Muscle of arm (tissue), 12 donors: Measurements from ENCODE around the gene TRMO. TPM values are rescaled to one million over a fixed set of nuclear protein-coding genes. Genes with fewer than 3 reads are reported as not detected.

ENCODE experiments used
- DNase-seq: peaks from one replicate; pipeline ENCODE4 v3.0.0-alpha.2; 2013
- polyA plus RNA-seq, 12 donors: library from polyadenylated mRNA; unstranded; fragments of 120-200 nt; gene quantifications; one replicate each; pipeline ENCODE4 v1.2.1, GENCODE V29; 2013; ENCODE audit not compliant: insufficient read length in 12 of 12

Gene TRMO
- polyA plus RNA-seq, 12 donors, result 9.4 to 16.3 (median 10.6) TPM; not detected in 1

DNA sequence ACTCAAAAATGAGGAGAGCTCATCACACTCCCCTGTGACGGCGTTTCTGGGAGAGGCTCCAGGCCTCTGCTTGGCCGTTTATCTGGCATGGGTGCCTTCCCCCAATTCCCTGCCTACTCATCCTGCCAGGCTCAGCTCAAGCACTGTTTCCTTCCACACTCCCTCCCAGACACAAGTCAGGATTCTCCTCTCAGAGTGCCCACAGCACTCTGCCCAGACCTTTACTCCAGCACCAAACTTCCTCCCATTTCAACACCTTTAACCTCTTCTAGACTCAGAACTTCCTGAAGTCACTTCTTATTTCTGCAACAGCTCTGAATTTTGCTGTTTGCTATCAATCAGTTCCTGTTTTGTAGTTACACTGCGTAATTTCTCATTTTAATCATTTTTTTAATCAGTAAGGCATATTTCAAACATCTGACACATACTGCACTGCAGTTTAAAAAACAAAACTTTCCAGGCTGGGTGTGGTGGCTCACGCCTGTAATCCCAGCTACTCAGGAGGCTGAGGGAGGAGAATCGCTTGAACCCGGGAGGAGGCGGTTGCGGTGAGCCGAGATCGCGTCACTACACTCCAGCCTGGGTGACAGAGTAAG is 16.0 kb downstream of the TRMO start:
- no peak for DNase-seq

DNA sequence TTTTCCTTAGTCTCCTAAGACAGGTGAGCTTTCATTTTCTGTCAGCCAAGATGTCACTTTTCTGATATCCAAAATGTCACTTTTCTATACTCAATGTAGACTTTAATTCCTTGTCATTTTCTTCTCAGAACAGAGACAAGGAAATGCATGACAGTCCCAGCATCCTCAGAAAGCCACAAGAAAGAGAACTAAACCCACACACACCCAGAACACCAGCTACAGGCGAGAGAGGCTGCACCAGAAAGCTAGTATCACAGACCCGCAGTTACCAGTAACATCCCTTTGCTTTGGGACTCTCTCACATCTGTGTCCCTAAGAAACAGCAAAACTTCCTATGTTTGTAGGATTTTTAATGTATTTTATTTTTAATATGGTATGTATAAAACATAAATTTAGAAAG is 17.1 kb downstream of the TRMO start:
- DNase-seq, result no peak

DNA sequence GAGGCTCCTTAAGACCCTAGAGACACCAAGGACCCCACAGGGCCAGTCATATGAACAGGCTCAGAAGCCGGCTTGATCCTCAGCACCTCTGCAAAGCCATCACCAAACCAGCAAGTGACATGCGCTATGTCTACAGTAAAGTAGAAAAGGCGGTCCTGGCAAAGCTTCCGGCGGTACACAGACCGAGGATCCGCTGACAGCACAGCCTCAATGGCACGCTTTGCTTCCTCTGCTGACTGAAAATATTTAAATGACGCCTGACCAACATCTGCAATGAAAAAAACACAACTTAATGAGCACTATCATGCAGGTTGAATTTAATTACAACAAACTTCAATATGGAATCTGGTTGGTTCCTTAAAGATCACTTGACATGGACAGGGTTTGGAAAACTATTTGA is 17.6 kb downstream of the TRMO start:
- no peak for DNase-seq

DNA sequence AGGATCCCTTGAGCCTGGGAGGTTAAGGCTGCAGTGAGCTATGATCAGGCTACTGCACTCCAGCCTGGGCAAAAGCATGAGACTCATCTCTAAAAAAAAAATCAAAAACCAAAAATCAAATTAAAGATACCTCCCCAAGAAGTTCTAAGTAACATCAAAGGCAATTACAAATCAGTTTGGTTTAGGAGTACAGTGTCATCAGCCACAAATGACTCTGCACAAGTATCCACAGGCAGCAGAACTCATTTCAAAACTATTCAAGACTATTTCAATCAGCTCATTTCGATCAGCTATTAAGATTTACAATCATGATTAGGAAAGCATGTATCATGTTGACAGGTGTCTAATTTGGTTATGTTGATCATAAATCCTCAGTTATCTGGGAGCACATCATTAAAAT is 19.1 kb downstream of the TRMO start:
- DNase-seq, result no peak

DNA sequence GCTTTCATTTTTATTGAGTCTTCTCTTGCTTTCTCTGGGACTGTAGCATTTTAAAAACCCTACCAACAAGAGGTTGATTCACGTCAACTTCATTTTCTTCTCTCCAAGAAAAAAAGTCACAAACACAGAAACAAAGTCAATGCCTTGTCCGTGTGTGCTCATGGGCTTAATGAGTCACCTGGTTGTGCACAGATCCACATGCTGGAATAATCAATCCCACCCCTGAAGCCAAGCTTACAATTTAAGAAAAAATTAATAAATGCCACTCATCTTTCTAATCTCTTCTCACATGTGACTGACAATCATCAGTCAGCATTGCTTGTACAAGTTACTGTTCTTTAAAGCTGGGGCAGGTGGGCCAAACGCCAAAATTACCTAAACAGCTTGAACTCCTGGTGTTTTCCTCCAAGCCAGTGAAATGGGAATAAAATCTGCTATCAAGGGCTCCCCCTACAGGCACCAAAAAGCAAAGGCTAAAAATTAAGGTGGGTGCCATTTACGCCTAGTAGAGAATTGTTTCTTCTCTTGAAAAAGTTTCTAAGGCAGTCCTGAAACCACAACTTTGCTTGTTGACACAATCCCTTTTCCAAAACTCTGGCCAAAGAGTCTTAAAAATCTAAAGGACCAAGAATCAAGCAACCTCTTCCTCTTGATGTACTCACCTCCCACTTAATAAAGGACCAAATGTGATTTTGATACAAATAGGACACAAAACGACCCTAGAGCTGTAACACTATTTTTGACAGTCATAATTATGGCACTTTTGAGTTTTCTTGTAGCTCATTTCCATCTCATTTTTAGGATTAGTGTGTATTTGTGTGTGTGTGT is 21.3 kb downstream of the TRMO start:
- no peak for DNase-seq

DNA sequence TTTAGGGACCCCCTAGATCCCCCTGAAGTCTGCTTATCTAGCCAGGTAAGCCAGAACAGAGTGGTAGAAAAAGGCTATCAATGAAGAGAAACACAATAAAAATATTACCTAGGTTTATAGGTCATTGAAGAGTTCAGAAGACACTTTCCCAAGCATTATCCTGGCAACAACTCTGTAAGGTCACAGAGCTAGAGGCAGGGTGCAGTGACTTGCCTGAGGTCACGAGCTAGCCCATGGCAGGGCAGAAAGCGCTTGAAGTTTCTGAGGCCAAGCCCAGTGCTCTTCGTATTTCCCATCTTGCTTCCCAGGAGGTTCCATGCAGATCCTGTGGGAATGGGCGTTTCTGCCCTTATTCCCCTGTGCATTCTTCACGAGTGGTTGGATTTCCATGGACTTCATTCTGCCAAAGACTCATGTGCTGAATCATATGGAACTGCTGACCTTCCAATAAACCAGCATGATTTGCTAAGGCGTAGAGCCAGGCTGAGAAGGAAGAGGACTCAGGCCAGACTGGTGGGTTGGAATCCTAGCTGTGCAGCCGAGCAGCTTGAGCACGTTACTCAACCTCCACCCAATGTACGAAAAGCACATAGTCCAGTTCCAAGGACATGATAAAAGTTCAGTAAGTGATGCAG is 22.1 kb downstream of the TRMO start:
- no peak for DNase-seq

DNA sequence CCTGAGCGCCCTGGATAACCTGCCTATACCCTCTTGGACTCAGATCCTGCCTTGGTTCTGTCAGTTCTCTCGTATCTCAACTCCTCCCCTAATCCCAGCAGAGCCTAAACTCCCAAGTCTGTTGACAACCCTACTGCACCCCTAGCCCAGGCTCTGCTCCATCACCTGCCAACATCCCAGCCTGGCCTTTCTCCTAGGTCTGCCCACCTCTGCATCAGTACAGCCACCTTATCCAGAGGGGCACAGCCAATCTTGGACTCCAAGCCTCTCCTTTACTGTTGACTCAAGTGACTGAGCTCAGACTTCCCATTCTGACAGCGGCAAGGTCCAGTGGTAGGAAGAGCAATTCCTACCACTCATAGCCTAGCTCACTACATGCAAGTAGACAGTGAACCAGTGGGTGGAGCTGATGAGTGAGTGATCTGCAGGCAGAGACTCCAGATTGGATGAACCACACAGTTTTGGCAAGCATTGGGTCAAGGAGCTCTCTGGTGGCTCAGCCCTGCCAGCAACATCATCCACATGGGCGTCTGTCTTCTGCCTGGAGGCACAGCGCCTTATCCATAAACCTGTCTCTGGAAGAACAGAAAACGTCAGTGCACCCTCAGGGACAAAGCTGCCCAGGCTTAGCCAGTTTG is 26.5 kb downstream of the TRMO start:
- DNase-seq, result no peak

DNA sequence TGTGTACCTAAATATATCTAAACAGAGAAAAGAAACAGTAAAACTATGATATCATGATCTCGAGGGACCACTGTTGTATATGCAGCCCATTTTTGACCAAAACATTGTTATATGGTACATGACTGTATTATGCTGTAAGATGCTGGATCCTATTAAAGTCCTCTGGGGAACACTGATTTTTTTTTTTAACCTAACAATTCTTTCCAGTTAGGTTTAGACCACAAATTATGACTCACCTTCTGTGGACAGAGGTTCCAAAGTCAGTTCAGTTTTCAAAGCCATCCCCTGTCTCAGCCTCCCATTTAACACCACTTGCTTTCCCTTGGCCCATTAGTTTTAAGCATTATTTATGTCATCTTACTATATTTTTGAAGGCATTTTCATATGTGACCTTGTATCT is 27.1 kb downstream of the TRMO start:
- DNase-seq, result no peak

DNA sequence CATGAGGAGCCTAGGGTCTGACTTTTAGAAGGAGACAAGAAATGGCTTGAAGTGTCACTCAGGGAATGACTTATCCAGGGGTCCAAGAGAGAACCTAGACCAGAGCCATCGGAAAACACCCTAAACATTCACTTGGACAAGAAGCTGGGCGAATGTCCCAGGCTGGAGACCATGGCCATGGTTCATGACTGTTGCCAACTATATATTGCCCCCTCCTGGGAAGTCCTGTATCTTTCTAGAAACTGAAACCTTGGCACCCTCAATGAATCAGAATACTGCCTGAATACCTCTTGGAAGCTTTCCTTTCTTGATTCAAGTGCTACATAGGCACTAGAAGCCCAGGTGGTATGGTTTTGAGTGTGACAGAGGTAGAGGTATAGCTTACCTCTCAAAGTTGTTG is 29.9 kb downstream of the TRMO start:
- no peak for DNase-seq

DNA sequence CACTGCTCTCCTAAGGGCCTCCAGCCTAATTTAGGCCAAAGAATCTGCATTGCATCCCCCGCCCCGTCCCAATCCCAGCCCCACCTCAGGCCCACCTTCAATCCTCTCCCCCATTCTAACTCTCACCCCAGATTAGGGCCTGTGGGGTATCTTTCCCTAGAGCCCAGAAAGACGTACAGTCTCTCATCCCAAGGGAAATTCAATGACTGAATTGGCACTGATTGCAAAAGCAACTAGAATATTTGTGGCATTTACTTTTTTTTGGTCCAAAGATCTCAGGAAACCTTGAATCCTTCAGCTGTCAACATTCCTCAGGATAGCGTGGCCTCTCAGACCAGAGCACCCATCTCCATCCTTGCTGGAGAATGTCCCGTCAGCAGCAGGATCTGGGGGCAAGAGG is 30.6 kb downstream of the TRMO start:
- DNase-seq, result no peak

DNA sequence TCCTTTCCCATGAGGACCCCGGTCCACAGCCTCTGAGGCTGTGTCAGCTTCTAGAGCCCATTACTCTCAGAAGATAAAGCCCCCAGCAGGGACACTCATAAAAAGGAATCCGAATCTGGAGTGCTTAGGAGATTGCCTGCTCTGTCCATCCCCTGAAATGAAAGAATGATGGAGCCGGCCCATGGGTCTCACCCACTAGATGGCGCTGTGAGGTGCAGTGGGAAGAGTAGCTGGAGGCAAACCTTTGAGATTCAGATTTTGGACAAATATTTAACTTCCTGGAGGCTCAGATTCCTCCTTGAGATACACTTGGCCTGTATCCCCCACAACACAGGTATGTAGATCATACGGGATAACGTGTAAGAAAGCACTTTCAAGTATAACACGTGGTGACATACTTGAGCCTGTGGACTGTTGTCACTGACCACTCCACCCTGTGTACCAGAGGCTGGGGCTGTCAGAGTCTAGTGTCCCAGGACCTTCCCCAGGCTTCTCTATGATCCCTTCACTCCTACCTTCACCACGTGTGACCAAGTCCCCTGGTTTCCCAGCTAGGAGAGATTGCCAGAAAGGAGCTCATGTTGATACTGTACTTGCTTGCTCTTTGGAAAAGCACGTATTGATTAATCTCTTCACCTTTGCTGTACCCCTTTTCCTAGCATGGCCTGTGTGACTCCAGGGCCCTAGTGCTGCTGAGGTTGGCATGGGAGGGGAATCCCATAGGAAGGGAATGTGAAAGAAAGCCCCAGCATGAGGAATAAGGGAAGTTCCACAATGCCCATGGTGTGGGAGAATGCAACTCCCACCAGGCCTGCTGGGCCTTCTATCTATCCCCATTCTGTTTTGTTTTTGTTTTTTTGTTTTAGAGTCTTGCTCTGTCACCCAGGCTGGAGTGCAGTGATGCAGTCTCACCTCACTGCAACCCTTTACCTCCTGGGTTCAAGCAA is 32.1 kb downstream of the TRMO start:
- DNase-seq, result no peak

DNA sequence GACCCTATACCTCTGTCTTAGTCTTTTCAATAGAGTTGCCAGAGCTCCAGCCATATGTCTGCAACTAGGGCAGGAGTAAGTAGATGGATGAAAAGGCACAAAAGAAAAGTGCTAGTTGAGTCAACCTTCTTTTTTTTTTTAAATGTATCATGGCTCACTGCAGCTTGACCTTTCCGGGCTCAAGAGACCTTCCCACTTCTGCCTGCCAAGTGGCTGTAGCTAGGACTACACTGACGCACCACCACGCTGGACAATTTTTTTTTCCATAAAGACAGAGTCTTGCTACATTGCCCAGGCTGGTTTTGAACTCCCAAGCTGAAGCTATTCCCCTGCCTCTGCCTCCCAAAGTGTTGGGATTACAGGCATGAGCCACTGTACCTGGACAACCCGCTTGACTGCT is 42.0 kb downstream of the TRMO start:
- no peak for DNase-seq

DNA sequence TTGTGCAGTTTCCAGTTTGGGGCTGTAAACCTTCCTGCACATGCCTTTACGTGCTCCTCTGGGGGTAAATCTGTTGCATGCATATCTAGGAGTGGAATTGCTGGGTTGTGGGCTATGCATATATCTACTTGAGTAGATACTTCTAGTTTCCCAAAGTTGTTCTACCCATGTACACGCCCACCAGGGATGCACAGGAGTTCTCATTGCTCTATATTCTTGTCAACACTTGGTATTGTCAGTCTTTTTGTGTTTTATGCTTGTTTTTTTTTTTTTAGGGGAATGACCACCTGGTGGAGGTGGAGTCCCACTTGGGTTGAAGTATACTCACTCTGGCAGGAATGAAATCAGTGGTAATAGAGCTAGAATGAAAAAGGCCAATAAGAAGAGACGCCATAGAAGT is 46.2 kb downstream of the TRMO start:
- no peak for DNase-seq

DNA sequence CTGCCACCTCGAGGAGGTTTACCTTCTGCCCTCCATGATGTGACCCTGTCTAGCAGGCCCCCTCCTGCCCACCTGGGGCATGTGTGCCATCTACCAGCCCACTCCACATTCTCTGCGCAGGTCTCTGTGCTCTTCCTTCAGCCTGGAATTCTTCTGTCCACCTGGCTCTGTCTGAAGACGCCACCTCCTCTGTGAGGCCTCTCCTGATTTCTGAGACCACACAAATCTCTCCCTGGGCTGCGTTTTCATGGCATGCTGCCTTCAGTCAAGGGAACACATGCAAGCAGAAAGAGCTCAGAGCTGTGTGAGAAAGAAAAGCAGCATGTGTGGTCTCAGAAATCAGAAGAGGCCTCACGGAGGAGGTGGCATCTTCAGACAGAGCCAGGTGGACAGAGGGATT is 47.2 kb downstream of the TRMO start:
- no peak for DNase-seq

DNA sequence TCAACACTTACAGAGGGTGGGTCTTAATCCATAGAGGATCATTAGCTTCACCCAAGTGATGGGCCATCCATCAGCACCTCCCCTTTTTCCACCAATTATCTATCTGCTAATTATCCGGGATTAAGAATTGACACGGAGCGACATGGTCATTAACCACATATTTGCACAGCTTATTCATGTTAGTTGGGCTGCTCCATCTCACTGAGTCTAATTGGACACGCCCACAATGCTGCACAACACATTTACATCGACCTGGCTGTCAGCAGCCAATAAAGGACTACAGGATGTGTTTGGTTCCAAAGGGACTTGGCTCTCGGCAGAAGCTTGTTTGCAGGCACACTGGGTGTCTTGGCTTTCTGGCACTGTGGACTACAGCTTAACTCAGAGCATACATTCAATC is 47.7 kb downstream of the TRMO start:
- no peak for DNase-seq

DNA sequence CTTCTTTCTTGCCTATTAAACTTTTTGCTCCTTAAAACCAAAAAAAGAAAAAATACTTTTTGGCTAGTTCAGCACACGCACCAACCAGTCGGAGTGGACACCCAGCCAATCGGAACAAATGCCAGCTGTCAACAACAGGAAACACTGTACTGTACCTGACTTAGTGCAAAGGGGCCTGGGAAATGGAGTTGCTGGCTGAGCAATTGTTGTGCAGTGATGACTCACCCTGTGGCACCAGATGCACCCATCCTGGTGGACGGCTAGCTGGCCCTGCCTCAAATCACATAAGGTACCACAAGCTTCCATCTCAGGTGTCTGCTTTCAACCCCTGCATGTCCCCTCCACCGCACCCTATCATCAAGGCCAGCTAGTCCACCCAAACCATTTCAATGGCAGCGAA is 48.4 kb downstream of the TRMO start:
- DNase-seq, result no peak

DNA sequence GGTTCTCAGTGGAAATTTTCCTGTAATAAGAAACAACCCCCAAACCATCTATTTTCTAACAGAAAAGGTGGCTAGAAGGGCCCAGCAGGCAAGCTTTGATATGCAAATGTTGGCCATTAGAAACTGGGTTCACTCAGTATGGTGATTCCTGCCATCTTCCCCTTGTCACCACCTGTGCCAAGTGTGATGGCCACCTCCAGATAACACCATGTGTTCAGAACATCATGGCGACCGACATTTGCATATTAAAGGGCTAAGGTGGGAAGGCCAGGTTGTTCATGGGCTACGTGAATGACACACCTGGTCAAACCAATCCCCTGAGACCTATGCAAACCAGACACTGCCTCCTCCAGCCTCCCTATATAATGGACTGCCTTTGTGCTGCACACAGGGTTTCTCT is 48.9 kb downstream of the TRMO start:
- DNase-seq, result no peak

DNA sequence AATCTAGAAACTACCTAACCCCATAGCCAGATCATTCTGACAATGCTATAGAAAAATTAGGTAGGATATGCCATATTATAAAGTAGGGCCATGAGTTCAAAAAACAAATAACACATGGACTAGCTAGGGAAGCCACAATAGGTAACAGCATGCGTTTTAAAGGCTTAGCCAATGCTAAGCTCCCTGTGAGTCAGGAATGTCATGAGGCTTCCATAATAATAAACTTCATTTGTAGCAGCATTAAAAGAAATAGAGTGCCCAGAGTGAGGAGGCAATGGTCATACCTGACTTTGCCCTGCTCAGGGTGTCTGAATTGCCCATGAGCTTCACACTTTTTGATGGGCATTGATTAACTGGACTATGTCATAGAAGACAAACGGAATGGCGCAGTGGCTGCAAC is 53.4 kb downstream of the TRMO start:
- DNase-seq, result no peak

DNA sequence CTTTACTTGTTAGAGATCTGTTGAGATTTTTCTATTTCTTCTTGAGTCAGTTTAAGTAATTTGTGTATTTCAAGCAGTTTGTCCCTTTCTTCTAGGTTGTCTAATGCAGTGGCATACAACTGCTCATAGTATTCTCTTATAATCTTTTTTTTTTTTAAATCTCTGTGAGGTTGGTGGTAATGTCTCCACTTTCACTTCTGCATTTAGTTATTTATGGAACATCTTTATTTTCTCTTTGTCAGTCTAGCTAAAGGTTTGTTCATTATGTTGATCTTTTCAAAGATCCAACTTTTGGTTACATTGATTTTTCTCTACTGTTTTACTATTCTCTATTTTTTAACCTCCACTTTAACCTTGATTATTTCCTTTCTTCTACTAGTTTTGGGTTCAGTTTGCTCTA is 55.5 kb downstream of the TRMO start:
- no peak for DNase-seq

DNA sequence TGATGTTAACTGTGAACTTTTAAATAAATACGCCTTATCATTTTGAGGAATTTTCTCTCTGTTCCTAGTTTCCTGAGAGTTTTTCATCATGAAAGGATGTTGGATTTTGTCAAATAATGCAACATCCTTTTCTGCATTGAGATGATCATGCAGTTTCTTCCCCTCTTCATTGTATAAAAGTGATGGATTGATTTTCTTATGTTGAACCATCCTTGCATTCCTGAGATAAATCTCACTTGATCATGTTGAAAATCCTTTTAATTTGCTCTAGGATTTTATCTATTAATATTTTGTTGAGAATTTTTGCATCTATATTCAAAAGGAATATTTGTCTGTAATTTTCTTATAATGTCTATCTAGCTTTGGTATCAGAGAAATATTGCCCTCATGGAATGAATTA is 56.0 kb downstream of the TRMO start:
- DNase-seq, result no peak

DNA sequence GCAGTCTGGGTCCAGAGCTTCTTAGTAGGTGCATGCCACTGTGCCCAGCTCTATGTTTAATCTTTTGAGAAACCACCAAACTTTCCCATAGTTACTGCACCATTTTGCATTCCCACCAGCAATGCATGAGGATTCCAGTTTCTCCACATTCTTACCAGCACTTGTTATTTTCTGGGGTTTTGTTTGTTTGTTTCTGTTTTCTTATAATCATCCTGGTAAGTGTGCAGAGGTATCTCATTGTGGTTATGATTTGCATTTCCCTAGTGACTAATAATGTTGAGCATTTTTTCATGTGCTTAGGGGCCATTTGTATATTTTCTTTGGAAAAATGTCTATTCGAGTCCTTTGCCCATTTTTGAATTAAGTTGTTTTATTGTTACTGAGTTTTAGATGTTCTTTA is 57.9 kb downstream of the TRMO start:
- no peak for DNase-seq

DNA sequence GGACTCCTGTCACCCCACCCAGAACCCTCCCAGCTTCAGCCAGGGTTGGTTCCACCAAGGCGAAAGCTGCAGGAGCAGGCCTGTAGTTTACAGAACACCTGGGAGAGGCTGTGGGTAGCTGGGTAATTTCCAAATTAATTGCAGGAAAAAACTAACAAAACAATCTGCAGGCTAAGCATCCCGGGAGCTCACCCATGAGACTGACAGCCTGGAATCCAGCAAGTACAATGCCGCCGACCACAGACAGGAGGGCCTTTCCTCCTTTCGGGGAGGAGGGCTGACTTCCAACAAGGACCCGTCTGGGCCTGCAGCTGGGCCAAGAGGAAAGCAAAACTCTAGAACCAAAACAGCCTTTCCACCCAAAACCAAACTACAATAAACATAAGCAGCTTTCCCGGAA is 59.0 kb downstream of the TRMO start:
- DNase-seq, result no peak
